GM19397 (cell line): ENCODE measurements around the gene TCEAL1.

ENCODE experiments used
- ATAC-seq: cut with Tn5 transposase; IDR thresholded peaks from one replicate; pipeline ENCODE4 v1.9.1; 2021; ENCODE audit warnings: mild to moderate bottlenecking, moderate library complexity; ENCODE audit not compliant: unreplicated experiment

The TCEAL1 gene

GRCh38 chrX:103674531-103675454, 46.0 kb downstream of the TCEAL1 start:
- no peak for ATAC-seq

GRCh38 chrX:103678199-103678993, 49.6 kb downstream of the TCEAL1 start:
- no peak for ATAC-seq
